Dendritic cell treated with granulocyte-macrophage colony-stimulating factor and Interleukin-4, amounts not matched to agents 40 ng/mL and 50 ng/mL, for 4 days (primary cell): ENCODE measurements around the gene EXOC6B.

ENCODE experiments used
- H3K27ac Mint-ChIP-seq: one replicate; pipeline ENCODE4 v1.8.0; 2022; ENCODE audit warnings: mild to moderate bottlenecking, mixed read lengths
- H3K27me3 Mint-ChIP-seq: one replicate; pipeline ENCODE4 v1.8.0; 2022; ENCODE audit warnings: mild to moderate bottlenecking, mixed read lengths
- H3K36me3 Mint-ChIP-seq: one replicate; pipeline ENCODE4 v1.8.0; 2022; ENCODE audit warnings: low read depth, mixed read lengths
- H3K4me1 Mint-ChIP-seq: one replicate; pipeline ENCODE4 v1.8.0; 2022; ENCODE audit warnings: low read depth, mixed read lengths
- H3K4me3 Mint-ChIP-seq: one replicate; pipeline ENCODE4 v1.8.0; 2022; ENCODE audit warnings: mild to moderate bottlenecking, moderate library complexity, mixed read lengths
- H3K9me3 Mint-ChIP-seq: one replicate; pipeline ENCODE4 v1.8.0; 2022; ENCODE audit warnings: mixed read lengths
- intact Hi-C: fragments of 100-400 bp; cut with micrococcal nuclease; formaldehyde crosslinking; loops from one replicate; pipeline ENCODE4 v1.15.0; 2022

Gene EXOC6B

DNA sequence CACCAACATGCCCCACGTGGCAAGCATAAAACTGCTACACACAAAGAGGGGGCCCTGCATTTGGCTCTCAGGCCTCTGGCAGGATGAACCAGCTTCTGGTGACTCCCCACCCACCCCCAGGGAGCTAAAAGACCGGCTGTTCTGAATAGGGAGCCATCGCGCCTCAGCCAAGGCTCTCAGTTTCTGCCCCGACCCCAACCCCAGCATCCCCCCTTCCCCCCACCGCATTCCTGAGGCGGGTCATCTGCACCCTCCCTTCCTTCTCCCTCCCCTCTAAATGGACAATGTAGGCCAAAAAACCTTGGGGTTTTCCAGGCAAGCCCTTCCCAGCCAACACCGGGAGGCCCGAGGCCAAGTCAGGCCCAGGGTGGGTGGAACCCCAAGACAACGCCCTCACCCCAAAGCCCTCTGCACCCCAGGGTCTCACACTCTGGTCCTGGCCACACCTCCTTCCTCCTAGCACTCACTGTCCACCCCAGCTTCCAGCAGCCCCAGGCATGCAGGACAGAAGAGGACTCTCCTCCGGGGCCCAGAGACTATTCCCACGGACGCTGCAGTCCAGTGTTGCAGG, 683.9 kb downstream of the EXOC6B start:
- H3K4me1 Mint-ChIP-seq: peaks cover 28% of the 10 kb centered on the region
- intact Hi-C loops: no loop called here
- peaks cover 61% of the 10 kb centered on the region for H3K27me3 Mint-ChIP-seq
- H3K4me3 Mint-ChIP-seq: no peak overlapping the region
- H3K36me3 Mint-ChIP-seq: no peaks in the 10 kb centered on the region
- H3K9me3 Mint-ChIP-seq: no peaks in the 10 kb centered on the region
- H3K27ac Mint-ChIP-seq: no peak overlapping the region

DNA sequence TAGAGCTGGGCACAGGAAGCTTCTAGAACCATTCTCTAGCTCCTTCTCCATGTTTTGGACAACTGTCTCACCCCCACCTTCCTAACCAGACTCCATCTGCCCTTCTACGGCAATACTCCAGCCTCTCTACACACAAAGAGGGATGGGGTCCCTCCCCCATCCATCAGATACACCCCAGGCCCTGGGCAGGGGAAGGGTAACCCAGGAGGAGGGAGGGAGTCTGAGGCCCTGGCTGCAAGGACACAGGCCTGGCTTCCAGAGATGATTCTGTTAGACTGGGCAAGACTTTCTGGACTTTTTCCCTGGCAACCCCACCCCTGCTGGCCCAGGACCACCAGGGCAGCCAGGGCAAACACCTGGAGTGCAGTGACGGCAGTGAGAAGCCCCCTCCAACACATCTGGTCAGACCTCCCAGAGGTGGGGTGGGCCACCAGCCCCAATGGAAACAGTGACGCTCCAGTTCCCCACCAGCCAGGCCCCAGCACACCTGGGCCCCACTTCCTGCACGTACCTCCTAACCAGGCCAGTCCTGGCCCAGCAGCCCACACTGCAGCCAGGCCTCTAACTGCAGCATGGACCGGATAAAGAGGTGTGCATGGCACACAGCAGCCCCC, 684.7 kb downstream of the EXOC6B start:
- Mint-ChIP-seq H3K36me3 (no peaks in the 10 kb centered on the region), H3K4me3 (no peak overlapping the region), H3K9me3 (no peaks in the 10 kb centered on the region), H3K27me3 (peaks cover 52% of the 10 kb centered on the region), H3K4me1 (peaks cover 22% of the 10 kb centered on the region), H3K27ac (no peak overlapping the region)
- intact Hi-C loops: no loop called here

GRCh38 chr2:72140621-72140960, 685.2 kb downstream of the EXOC6B start:
- intact Hi-C loops: no loop called here
- peaks cover 17% of the 10 kb centered on the region for H3K4me1 Mint-ChIP-seq
- no peaks in the 10 kb centered on the region for H3K36me3 Mint-ChIP-seq
- no peaks in the 10 kb centered on the region for H3K9me3 Mint-ChIP-seq
- no peak overlapping the region for H3K27ac Mint-ChIP-seq
- H3K4me3 Mint-ChIP-seq: no peak overlapping the region
- H3K27me3 Mint-ChIP-seq: peaks cover 47% of the 10 kb centered on the region

DNA sequence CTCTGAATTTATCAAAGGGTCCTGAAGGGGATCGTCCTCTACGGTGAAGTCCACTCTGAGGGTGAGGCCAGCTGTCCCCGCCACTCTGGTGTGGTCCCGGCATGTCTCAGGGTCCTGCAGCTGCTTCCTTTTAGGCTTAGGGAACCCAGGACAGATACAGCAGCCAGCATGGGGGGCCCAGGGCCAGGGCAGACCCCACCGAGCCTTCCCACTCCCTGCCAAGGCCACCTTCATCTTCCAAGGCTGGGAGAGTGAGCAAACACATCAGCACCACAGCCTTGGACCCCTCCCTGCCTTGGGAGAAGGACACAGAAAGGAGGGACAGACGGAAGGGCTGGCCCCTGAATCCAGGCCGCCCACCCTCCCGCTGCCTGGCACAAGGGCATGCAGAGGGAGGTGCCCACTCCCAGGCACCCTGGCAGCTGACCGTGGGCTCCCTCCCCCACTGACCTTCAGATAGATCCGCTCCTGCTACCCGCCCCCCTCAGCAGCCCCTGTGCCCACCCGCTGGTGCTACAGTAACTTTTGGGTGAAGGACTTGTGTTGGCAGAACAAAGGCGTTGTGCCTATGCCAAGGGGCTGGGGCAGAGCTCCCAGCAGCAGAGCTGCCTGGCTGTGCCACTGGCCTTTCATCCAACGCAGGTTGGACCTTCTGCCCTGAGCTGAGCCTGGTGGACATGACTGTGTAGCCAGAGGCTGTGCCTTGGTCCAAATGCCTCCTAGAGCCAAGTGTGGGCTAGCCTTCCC, 685.8 kb downstream of the EXOC6B start:
- peaks cover 12% of the 10 kb centered on the region for H3K4me1 Mint-ChIP-seq
- no peaks in the 10 kb centered on the region for H3K9me3 Mint-ChIP-seq
- no peak overlapping the region for H3K4me3 Mint-ChIP-seq
- no peaks in the 10 kb centered on the region for H3K36me3 Mint-ChIP-seq
- intact Hi-C loops: loop anchor here (10.0 kb wide), 1 partner anchor 605 kb away; no protein-coding TSS in a partner anchor
- peaks cover 43% of the 10 kb centered on the region for H3K27me3 Mint-ChIP-seq
- no peak overlapping the region for H3K27ac Mint-ChIP-seq

DNA sequence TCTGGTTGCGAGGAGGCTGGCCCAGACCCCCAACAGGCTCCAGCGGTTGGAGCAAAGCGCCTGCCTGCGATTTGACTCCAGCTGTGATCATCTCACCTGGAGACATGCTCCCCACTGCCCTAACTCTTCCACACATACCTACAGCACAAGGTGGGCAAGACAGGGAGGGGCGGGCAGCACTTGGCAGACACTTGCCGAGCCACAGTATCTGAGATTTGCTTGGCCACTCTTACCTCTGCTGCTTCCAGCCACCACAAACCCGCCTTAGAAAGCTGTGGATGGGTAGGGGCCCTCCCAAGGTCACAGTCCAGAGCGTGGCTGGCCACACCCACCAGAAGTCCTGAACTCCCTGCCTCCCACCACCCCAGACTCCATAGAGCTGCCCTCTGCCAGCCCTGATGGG, 686.4 kb downstream of the EXOC6B start:
- no peaks in the 10 kb centered on the region for H3K9me3 Mint-ChIP-seq
- intact Hi-C loops: loop anchor here (10.0 kb wide), 1 partner anchor 605 kb away; no protein-coding TSS in a partner anchor
- no peak overlapping the region for H3K27ac Mint-ChIP-seq
- H3K4me1 Mint-ChIP-seq: peaks cover 9% of the 10 kb centered on the region
- no peaks in the 10 kb centered on the region for H3K36me3 Mint-ChIP-seq
- no peak overlapping the region for H3K4me3 Mint-ChIP-seq
- H3K27me3 Mint-ChIP-seq: peaks cover 37% of the 10 kb centered on the region

GRCh38 chr2:72138921-72139381, 686.9 kb downstream of the EXOC6B start:
- Mint-ChIP-seq H3K36me3 (no peaks in the 10 kb centered on the region), H3K27ac (no peak overlapping the region), H3K4me1 (peaks cover 7% of the 10 kb centered on the region), H3K27me3 (peaks cover 32% of the 10 kb centered on the region), H3K4me3 (no peak overlapping the region), H3K9me3 (no peaks in the 10 kb centered on the region)
- intact Hi-C loops: loop anchor here (10.0 kb wide), 1 partner anchor 606 kb away; no protein-coding TSS in a partner anchor

GRCh38 chr2:72138011-72138881, 687.6 kb downstream of the EXOC6B start:
- no peak overlapping the region for H3K27ac Mint-ChIP-seq
- H3K36me3 Mint-ChIP-seq: no peaks in the 10 kb centered on the region
- H3K4me3 Mint-ChIP-seq: no peak overlapping the region
- peaks cover 25% of the 10 kb centered on the region for H3K27me3 Mint-ChIP-seq
- intact Hi-C loops: loop anchor here (10.0 kb wide), 1 partner anchor 607 kb away; no protein-coding TSS in a partner anchor
- H3K4me1 Mint-ChIP-seq: no peaks in the 10 kb centered on the region
- H3K9me3 Mint-ChIP-seq: no peaks in the 10 kb centered on the region

- no peak overlapping the region for H3K27ac Mint-ChIP-seq
- no peaks in the 10 kb centered on the region for H3K4me1 Mint-ChIP-seq
- no peak overlapping the region for H3K4me3 Mint-ChIP-seq
- intact Hi-C loops: loop anchor here (10.0 kb wide), 1 partner anchor 607 kb away; no protein-coding TSS in a partner anchor
- H3K36me3 Mint-ChIP-seq: no peaks in the 10 kb centered on the region
- peaks cover 18% of the 10 kb centered on the region for H3K27me3 Mint-ChIP-seq
- H3K9me3 Mint-ChIP-seq: no peaks in the 10 kb centered on the region
Measured at GRCh38 chr2:72137498-72138010, 688.3 kb downstream of the EXOC6B start.

DNA sequence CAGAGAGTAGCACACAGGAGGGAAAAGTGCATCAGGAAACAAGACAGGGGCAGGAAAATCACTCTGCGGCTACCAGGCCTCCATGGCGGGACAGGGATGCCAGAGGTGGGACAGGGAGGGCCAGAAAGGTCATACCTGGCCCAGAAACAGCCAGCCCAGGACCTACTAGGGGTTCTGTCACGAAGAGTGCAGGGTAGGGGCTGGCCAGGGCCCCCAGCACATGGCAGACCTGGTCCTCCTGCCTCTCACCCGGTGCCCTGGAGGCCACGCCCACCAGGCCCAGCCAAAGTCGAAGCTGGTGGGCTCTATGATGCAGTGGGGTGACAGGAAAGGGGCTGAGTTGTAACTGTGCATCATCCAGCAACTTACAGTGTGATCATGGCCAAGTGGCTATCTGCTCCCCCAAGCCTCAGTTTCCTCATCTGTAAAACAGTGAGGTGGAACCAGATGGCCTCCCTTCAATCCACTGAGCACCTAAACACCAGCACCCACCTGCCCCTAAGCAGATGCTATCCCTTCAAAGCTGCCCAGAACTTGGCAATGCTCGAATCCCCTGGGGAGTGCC, 688.8 kb downstream of the EXOC6B start:
- Mint-ChIP-seq H3K27ac (no peak overlapping the region), H3K36me3 (no peaks in the 10 kb centered on the region), H3K27me3 (peaks cover 13% of the 10 kb centered on the region), H3K9me3 (no peaks in the 10 kb centered on the region), H3K4me1 (no peaks in the 10 kb centered on the region), H3K4me3 (no peak overlapping the region)
- intact Hi-C loops: loop anchor here (10.0 kb wide), 1 partner anchor 608 kb away; no protein-coding TSS in a partner anchor

GRCh38 chr2:72136331-72136730, 689.5 kb downstream of the EXOC6B start:
- H3K27me3 Mint-ChIP-seq: peaks cover 6% of the 10 kb centered on the region
- no peak overlapping the region for H3K27ac Mint-ChIP-seq
- intact Hi-C loops: loop anchor here (10.0 kb wide), 1 partner anchor 608 kb away; no protein-coding TSS in a partner anchor
- H3K4me1 Mint-ChIP-seq: no peaks in the 10 kb centered on the region
- H3K9me3 Mint-ChIP-seq: no peaks in the 10 kb centered on the region
- H3K36me3 Mint-ChIP-seq: no peaks in the 10 kb centered on the region
- H3K4me3 Mint-ChIP-seq: no peak overlapping the region

DNA sequence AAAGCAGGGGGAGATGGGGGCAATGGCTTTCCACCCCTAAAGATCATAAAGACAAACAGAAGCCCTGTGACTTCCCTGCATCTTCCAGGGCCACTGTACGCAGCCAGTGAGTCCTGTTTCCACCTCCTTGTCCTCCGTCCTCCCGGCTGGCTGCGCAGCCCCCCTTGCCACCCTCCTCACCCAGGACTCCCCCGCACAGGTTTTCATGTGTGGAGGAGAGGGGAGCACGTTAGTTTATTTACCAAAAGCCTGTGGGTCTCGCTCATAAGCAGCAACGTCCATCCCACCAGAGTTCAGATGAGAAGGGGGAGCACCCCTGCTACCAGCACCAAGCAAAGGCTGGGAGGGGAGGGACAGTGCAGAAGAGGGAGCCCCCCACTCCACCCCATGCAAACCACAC, 689.9 kb downstream of the EXOC6B start:
- intact Hi-C loops: loop anchor here (10.0 kb wide), 1 partner anchor 609 kb away; no protein-coding TSS in a partner anchor
- no peaks in the 10 kb centered on the region for H3K36me3 Mint-ChIP-seq
- H3K4me3 Mint-ChIP-seq: no peak overlapping the region
- H3K27me3 Mint-ChIP-seq: peaks cover 3% of the 10 kb centered on the region
- H3K27ac Mint-ChIP-seq: no peak overlapping the region
- no peaks in the 10 kb centered on the region for H3K9me3 Mint-ChIP-seq
- no peaks in the 10 kb centered on the region for H3K4me1 Mint-ChIP-seq

GRCh38 chr2:72134997-72135800, 690.6 kb downstream of the EXOC6B start:
- peaks cover 9% of the 10 kb centered on the region for H3K27me3 Mint-ChIP-seq
- no peaks in the 10 kb centered on the region for H3K4me1 Mint-ChIP-seq
- H3K9me3 Mint-ChIP-seq: no peaks in the 10 kb centered on the region
- H3K4me3 Mint-ChIP-seq: no peak overlapping the region
- no peak overlapping the region for H3K27ac Mint-ChIP-seq
- H3K36me3 Mint-ChIP-seq: no peaks in the 10 kb centered on the region
- intact Hi-C loops: loop anchor here (10.0 kb wide), 1 partner anchor 610 kb away; no protein-coding TSS in a partner anchor
